Astrocyte of the cerebellum (primary cell): ENCODE measurements around the gene PTGDR.

Experiments
- DNase-seq: peaks from one replicate; pipeline ENCODE4 v3.0.0-alpha.2; 2011; ENCODE audit warnings: low read depth
- H3K4me3 ChIP-seq: 2 replicates; pipeline ENCODE4 v1.5.1; 2011; ENCODE audit warnings: mild to moderate bottlenecking, low read depth, low read length, moderate library complexity
- CTCF ChIP-seq: IDR thresholded peaks from 2 replicates; pipeline ENCODE4 v1.5.1; 2012; ENCODE audit warnings: low read length, low read depth, moderate library complexity, mild to moderate bottlenecking; ENCODE audit errors: missing control alignments
- in situ Hi-C: cut with HindIII; loops from 2 replicates; pipeline ENCODE4 v1.10.0; 2017; ENCODE audit warnings: low sequenced_read_pairs

The PTGDR gene

GRCh38 chr14:52283099-52283498, 15.6 kb downstream of the PTGDR start:
- H3K4me3 ChIP-seq, result no peak overlapping the region
- in situ Hi-C loops, result no loop called here

GRCh38 chr14:52286661-52287649, 19.5 kb downstream of the PTGDR start:
- no peak overlapping the region for H3K4me3 ChIP-seq
- in situ Hi-C loops, result no loop called here
- no peak for TF ChIP-seq CTCF
- no peak for DNase-seq

More at GRCh38 chr14:52283099-52283498, 15.6 kb downstream of the PTGDR start:
- TF ChIP-seq CTCF, result no peak
- DNase-seq, result no peak

- TF ChIP-seq CTCF, result no peak
- no peak overlapping the region for H3K4me3 ChIP-seq
- DNase-seq, result no peak
- in situ Hi-C loops, result no loop called here
Observed at GRCh38 chr14:52296378-52296777, 28.9 kb downstream of the PTGDR start.

- no peak for DNase-seq
- in situ Hi-C loops, result no loop called here
- no peak for TF ChIP-seq CTCF
- H3K4me3 ChIP-seq, result no peak overlapping the region
Observed at GRCh38 chr14:52298795-52299194, 31.3 kb downstream of the PTGDR start.

- in situ Hi-C loops, result no loop called here
- DNase-seq, result no peak
- H3K4me3 ChIP-seq, result no peak overlapping the region
- TF ChIP-seq CTCF, result peak; percentile 41
Observed at GRCh38 chr14:52299692-52300278, 32.3 kb downstream of the PTGDR start.

- in situ Hi-C loops, result no loop called here
- no peak for DNase-seq
- TF ChIP-seq CTCF, result no peak
- H3K4me3 ChIP-seq, result no peak overlapping the region
Observed at GRCh38 chr14:52303236-52303635, 35.7 kb downstream of the PTGDR start.
